GM23248 (cell line): ENCODE results near the gene AFAP1. TPM values are rescaled to one million over a fixed set of nuclear protein-coding genes. Genes with fewer than 3 reads are reported as not detected.

Experiments
- DNase-seq: peaks from one replicate; pipeline ENCODE4 v3.0.0-alpha.2; 2015
- H2AFZ ChIP-seq: fragments of 200-600 bp; sonication (generic); 2 replicates; pipeline ENCODE4 v1.6.1; 2016; ENCODE audit warnings: antibody characterized with exemption
- H3F3A ChIP-seq: fragments of 200-600 bp; sonication (generic); 2 replicates; pipeline ENCODE4 v1.6.1; 2016; ENCODE audit warnings: mild to moderate bottlenecking, antibody characterized with exemption, mixed run types; ENCODE audit not compliant: insufficient read depth
- H3K27ac ChIP-seq: fragments of 200-600 bp; sonication (generic); 2 replicates; pipeline ENCODE4 v1.5.1; 2016; ENCODE audit warnings: mild to moderate bottlenecking
- H3K27me3 ChIP-seq: fragments of 200-600 bp; sonication (generic); replicated peaks from 2 replicates; pipeline ENCODE4 v1.6.1; 2016; ENCODE audit warnings: mild to moderate bottlenecking; ENCODE audit not compliant: insufficient read depth
- H3K36me3 ChIP-seq: fragments of 200-600 bp; sonication (generic); 2 replicates; pipeline ENCODE4 v1.6.1; 2016; ENCODE audit warnings: low read depth, mild to moderate bottlenecking
- H3K4me1 ChIP-seq: fragments of 200-600 bp; sonication (generic); 2 replicates; pipeline ENCODE4 v1.6.1; 2016; ENCODE audit warnings: mild to moderate bottlenecking; ENCODE audit not compliant: insufficient read depth
- H3K4me2 ChIP-seq: fragments of 200-600 bp; sonication (generic); one replicate; pipeline ENCODE4 v1.6.1; 2016; ENCODE audit warnings: mild to moderate bottlenecking; ENCODE audit not compliant: unreplicated experiment
- H3K4me3 ChIP-seq: fragments of 200-600 bp; sonication (generic); 2 replicates; pipeline ENCODE4 v1.5.1; 2016; ENCODE audit warnings: mild to moderate bottlenecking
- H3K79me2 ChIP-seq: fragments of 200-600 bp; sonication (generic); 2 replicates; pipeline ENCODE4 v1.6.1; 2016; ENCODE audit warnings: mild to moderate bottlenecking; ENCODE audit not compliant: insufficient read depth
- H3K9ac ChIP-seq: fragments of 200-600 bp; sonication (generic); 2 replicates; pipeline ENCODE4 v1.6.1; 2016; ENCODE audit warnings: mild to moderate bottlenecking
- H3K9me2 ChIP-seq: fragments of 200-600 bp; sonication (generic); 2 replicates; pipeline ENCODE4 v1.6.1; 2016; ENCODE audit warnings: mixed run types, mild to moderate bottlenecking, moderate library complexity; ENCODE audit not compliant: insufficient read depth
- H3K9me3 ChIP-seq: fragments of 200-600 bp; sonication (generic); one replicate; pipeline ENCODE4 v1.6.1; 2017; ENCODE audit warnings: low read depth
- H4K20me1 ChIP-seq: fragments of 200-600 bp; sonication (generic); 2 replicates; pipeline ENCODE4 v1.6.0; 2016; ENCODE audit not compliant: insufficient read depth
- EZH2 ChIP-seq: fragments of 200-600 bp; sonication (generic); IDR thresholded peaks from 2 replicates; pipeline ENCODE4 v1.6.1; 2018; ENCODE audit warnings: antibody characterized with exemption, mild to moderate bottlenecking; ENCODE audit not compliant: insufficient read depth, poor library complexity, severe bottlenecking
- EZH2phosphoT487 ChIP-seq: fragments of 200-600 bp; sonication (generic); IDR thresholded peaks from 2 replicates; pipeline ENCODE4 v1.6.1; 2018; ENCODE audit warnings: antibody characterized with exemption, moderate library complexity, mild to moderate bottlenecking, low read depth; ENCODE audit not compliant: insufficient read depth
- WGBS, 2 experiments: methylation state at CpG; one replicate each; pipeline ENCODE4 v1.1.6; 2015 to 2017; ENCODE audit warnings: low lambda C conversion rate in 2 of 2, low coverage in 1 of 2; ENCODE audit errors: missing lambda C conversion rate in 2 of 2; 5-methylcytosine and 5-hydroxymethylcytosine counted together
- in situ Hi-C: fragments of 300-500 bp; cut with MboI; formaldehyde crosslinking; loops from 2 replicates; pipeline ENCODE4 v1.15.0; 2020
- polyA plus RNA-seq: library from polyadenylated mRNA; unstranded; fragments of >200 nt; fragmentation: Nextera tagmentation; extraction: Ambion mirVana; gene quantifications from 2 replicates; pipeline ENCODE4 v1.2.1, GENCODE V29; 2016
- total RNA-seq: library from RNA; depleted of rRNA; stranded (reverse); fragments of >200 nt; shearing (Covaris generic); gene quantifications from 2 replicates; pipeline ENCODE4 v1.2.3, GENCODE V29; 2014

AFAP1 gene
- total and polyA plus RNA-seq, 2 experiments from 2014 or later = 54.4 to 103 TPM

- Histone ChIP-seq H3K4me1 (no peaks in the 10 kb centered on the region), H2AFZ (no peak overlapping the region), H3K79me2 (0 out of 2 replicates have a peak, but pooled peaks cover 2% of the 10 kb centered on the region), H3K27ac (no peak overlapping the region), H4K20me1 (no peaks in the 10 kb centered on the region), H3K27me3 (no peaks in the 10 kb centered on the region), H3K4me3 (no peak overlapping the region), H3K9ac (no peak overlapping the region), H3K36me3 (peaks cover 28% of the 10 kb centered on the region), H3K4me2 (no peak overlapping the region), H3K9me2 (no peaks in the 10 kb centered on the region), H3K9me3 (no peaks in the 10 kb centered on the region), H3F3A (peaks cover 45% of the 10 kb centered on the region)
- 79 to 83% methylated on average over 14 to 21 of the region's 21 CpGs for WGBS, 2 experiments
- DNase-seq = no peak
- TF ChIP-seq EZH2 = no peak
- no peak for TF ChIP-seq EZH2phosphoT487
- in situ Hi-C loops = no loop called here
Observed at GRCh38 chr4:7754565-7755262, 184.9 kb downstream of the AFAP1 start.

GRCh38 chr4:7753931-7754465, 185.7 kb downstream of the AFAP1 start:
- Histone ChIP-seq H2AFZ (no peak overlapping the region), H4K20me1 (no peaks in the 10 kb centered on the region), H3K9ac (no peak overlapping the region), H3K79me2 (no peaks in the 10 kb centered on the region), H3K27ac (no peak overlapping the region), H3K4me3 (no peak overlapping the region), H3K9me3 (no peaks in the 10 kb centered on the region), H3K9me2 (no peaks in the 10 kb centered on the region), H3K4me2 (no peak overlapping the region), H3K4me1 (no peaks in the 10 kb centered on the region), H3F3A (peaks cover 42% of the 10 kb centered on the region), H3K27me3 (no peaks in the 10 kb centered on the region), H3K36me3 (peaks cover 21% of the 10 kb centered on the region)
- TF ChIP-seq EZH2phosphoT487 (no peak), EZH2 (no peak)
- no peak for DNase-seq
- in situ Hi-C loops = no loop called here
- WGBS, 2 experiments = 92 to 97% methylated on average over 15 of the region's 15 CpGs

GRCh38 chr4:7753271-7753670, 186.4 kb downstream of the AFAP1 start:
- Histone ChIP-seq H4K20me1 (no peaks in the 10 kb centered on the region), H3K36me3 (peaks cover 14% of the 10 kb centered on the region; the same call in 1 of the 2 replicates), H3K4me2 (no peak overlapping the region), H3K4me3 (no peak overlapping the region), H3K27ac (no peak overlapping the region), H3K9me2 (no peaks in the 10 kb centered on the region), H3F3A (peaks cover 36% of the 10 kb centered on the region), H3K79me2 (no peaks in the 10 kb centered on the region), H3K9ac (no peak overlapping the region), H2AFZ (no peak overlapping the region), H3K27me3 (no peaks in the 10 kb centered on the region), H3K9me3 (no peaks in the 10 kb centered on the region), H3K4me1 (no peaks in the 10 kb centered on the region)
- no peak for DNase-seq
- 97 to 98% methylated on average over 12 to 15 of the region's 15 CpGs for whole genome bisulfite sequencing, 2 experiments
- in situ Hi-C loops = no loop called here
- no peak for TF ChIP-seq EZH2phosphoT487
- no peak for TF ChIP-seq EZH2

GRCh38 chr4:7752649-7753048, 187.0 kb downstream of the AFAP1 start:
- 93 to 95% methylated on average over 6 of the region's 6 CpGs for WGBS, 2 experiments
- Histone ChIP-seq H3K27me3 (no peaks in the 10 kb centered on the region), H2AFZ (no peak overlapping the region), H3K79me2 (no peaks in the 10 kb centered on the region), H3F3A (peaks cover 30% of the 10 kb centered on the region), H3K4me1 (no peaks in the 10 kb centered on the region), H3K36me3 (peaks cover 8% of the 10 kb centered on the region; the same call in 1 of the 2 replicates), H3K4me2 (no peak overlapping the region), H3K4me3 (no peak overlapping the region), H3K9me2 (no peaks in the 10 kb centered on the region), H3K27ac (no peak overlapping the region), H4K20me1 (no peaks in the 10 kb centered on the region), H3K9ac (no peak overlapping the region), H3K9me3 (no peaks in the 10 kb centered on the region)
- in situ Hi-C loops = no loop called here
- DNase-seq = peak; percentile 35
- TF ChIP-seq EZH2phosphoT487 (no peak), EZH2 (no peak)
